ENCODE measurements around the gene RAMACL. TPM values are rescaled to one million over a fixed set of nuclear protein-coding genes. Genes with fewer than 3 reads are reported as not detected.

Gene RAMACL
- total RNA-seq, 1 donor = 2.4 TPM

GRCh38 chr6:166578536-166579236 is 7.8 kb downstream of the RAMACL start:
- no peak for DNase-seq (ENCODE audit: low read depth)
- H3K4me3 ChIP-seq (ENCODE audit: low read depth, low read length) = no peak overlapping the region
- no peak for TF ChIP-seq CTCF (IDR thresholded peaks at IDR 0.05; ENCODE audit: insufficient read depth, low read length)

- DNase-seq (ENCODE audit: low read depth) = peak; percentile 96
Measured at GRCh38 chr6:166575205-166575604, 11.3 kb downstream of the RAMACL start.

GRCh38 chr6:166573511-166574216 is 12.8 kb downstream of the RAMACL start:
- no peak for DNase-seq (ENCODE audit: low read depth)
- no peak overlapping the region for H3K4me3 ChIP-seq (ENCODE audit: low read depth, low read length)

More at GRCh38 chr6:166575205-166575604, 11.3 kb downstream of the RAMACL start:
- H3K4me3 ChIP-seq (ENCODE audit: low read depth, low read length) = no peak overlapping the region
- TF ChIP-seq CTCF (IDR thresholded peaks at IDR 0.05; ENCODE audit: insufficient read depth, low read length) = no peak

GRCh38 chr6:166572370-166573261 is 13.9 kb downstream of the RAMACL start:
- TF ChIP-seq CTCF (IDR thresholded peaks at IDR 0.05; ENCODE audit: insufficient read depth, low read length) = no peak
- DNase-seq (ENCODE audit: low read depth) = peak; percentile 47
- H3K4me3 ChIP-seq (ENCODE audit: low read depth, low read length) = no peak overlapping the region

More at GRCh38 chr6:166573511-166574216, 12.8 kb downstream of the RAMACL start:
- TF ChIP-seq CTCF (IDR thresholded peaks at IDR 0.05; ENCODE audit: insufficient read depth, low read length) = no peak

- no peak for TF ChIP-seq CTCF (IDR thresholded peaks at IDR 0.05; ENCODE audit: insufficient read depth, low read length)
- DNase-seq (ENCODE audit: low read depth) = no peak
- H3K4me3 ChIP-seq (ENCODE audit: low read depth, low read length) = no peak overlapping the region
Measured at GRCh38 chr6:166570929-166571713, 15.4 kb downstream of the RAMACL start.

GRCh38 chr6:166569206-166569605 is 17.3 kb downstream of the RAMACL start:
- DNase-seq (ENCODE audit: low read depth) = no peak
- H3K4me3 ChIP-seq (ENCODE audit: low read depth, low read length) = no peak overlapping the region
- TF ChIP-seq CTCF (IDR thresholded peaks at IDR 0.05; ENCODE audit: insufficient read depth, low read length) = no peak

All from fibroblast of the aortic adventitia (primary cell).